OCI-LY1 (cell line): Measurements from ENCODE around the gene SSMEM1.

Source experiments
- EZH2 ChIP-seq: fragments of 200-600 bp; sonication (generic), shearing (Covaris generic); IDR thresholded peaks from 2 replicates; pipeline ENCODE4 v1.8.0; 2017; ENCODE audit warnings: borderline replicate concordance, mixed run types, mild to moderate bottlenecking, antibody characterized with exemption, low read length, moderate library complexity, mixed read lengths
- TF ChIP-seq, protein P1 (sequence below): fragments of 200-600 bp; sonication (generic), shearing (Covaris generic); IDR thresholded peaks from 2 replicates; pipeline ENCODE4 v1.5.1; 2017; ENCODE audit warnings: mild to moderate bottlenecking, antibody characterized with exemption, low read length, moderate library complexity, mixed read lengths

DNA sequence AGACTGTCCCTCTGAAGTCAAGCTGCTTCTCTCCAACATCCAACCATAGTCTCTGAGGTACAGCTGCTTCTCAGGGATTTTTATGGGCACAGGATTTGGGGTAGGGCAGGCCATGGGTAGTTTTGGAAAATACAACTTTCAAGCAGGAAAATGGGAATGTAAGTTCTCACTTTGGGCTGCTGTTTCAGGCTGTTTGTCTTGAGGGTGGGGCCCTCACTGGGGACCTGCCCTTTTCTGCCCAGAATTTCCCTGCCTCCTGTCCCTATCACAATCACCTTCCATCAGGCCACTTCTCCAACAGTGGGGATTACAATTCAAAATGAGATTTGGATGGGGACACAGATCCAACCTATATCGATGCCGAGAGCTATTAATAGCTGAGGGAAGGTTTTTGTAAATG, 24.5 kb downstream of the SSMEM1 start:
- TF ChIP-seq, protein P1, sequence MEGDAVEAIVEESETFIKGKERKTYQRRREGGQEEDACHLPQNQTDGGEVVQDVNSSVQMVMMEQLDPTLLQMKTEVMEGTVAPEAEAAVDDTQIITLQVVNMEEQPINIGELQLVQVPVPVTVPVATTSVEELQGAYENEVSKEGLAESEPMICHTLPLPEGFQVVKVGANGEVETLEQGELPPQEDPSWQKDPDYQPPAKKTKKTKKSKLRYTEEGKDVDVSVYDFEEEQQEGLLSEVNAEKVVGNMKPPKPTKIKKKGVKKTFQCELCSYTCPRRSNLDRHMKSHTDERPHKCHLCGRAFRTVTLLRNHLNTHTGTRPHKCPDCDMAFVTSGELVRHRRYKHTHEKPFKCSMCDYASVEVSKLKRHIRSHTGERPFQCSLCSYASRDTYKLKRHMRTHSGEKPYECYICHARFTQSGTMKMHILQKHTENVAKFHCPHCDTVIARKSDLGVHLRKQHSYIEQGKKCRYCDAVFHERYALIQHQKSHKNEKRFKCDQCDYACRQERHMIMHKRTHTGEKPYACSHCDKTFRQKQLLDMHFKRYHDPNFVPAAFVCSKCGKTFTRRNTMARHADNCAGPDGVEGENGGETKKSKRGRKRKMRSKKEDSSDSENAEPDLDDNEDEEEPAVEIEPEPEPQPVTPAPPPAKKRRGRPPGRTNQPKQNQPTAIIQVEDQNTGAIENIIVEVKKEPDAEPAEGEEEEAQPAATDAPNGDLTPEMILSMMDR, result no peak
- TF ChIP-seq EZH2, result no peak
